HL-60 (cell line): ENCODE data around the gene SCO2.

Source experiments
- DNase-seq, 2 experiments: peaks; one replicate each; pipeline ENCODE4 v3.0.0-alpha.2; 2010 to 2020; ENCODE audit warnings: low read depth in 1 of 2, low spot score in 1 of 2
- H3K27ac ChIP-seq: fragments of 250-450 bp; sonication (Bioruptor Pico); replicated peaks from 2 replicates; pipeline ENCODE4 v1.5.1; 2020; ENCODE audit warnings: mild to moderate bottlenecking, moderate library complexity
- H3K27me3 ChIP-seq: fragments of 250-450 bp; sonication (Bioruptor Pico); 2 replicates; pipeline ENCODE4 v1.5.1; 2021; ENCODE audit warnings: mild to moderate bottlenecking, moderate library complexity; ENCODE audit not compliant: insufficient read depth, poor library complexity, severe bottlenecking
- H3K4me3 ChIP-seq: replicated peaks from 2 replicates; pipeline ENCODE4 v1.5.1; 2011; ENCODE audit warnings: mild to moderate bottlenecking, control low read depth, low read length; ENCODE audit not compliant: insufficient read depth
- CTCF ChIP-seq: IDR thresholded peaks from one replicate; pipeline ENCODE4 v1.5.1; 2011; ENCODE audit warnings: low read length, control low read depth, inconsistent platforms; ENCODE audit not compliant: insufficient read depth
- GABPA ChIP-seq: IDR thresholded peaks from 2 replicates; pipeline ENCODE4 v1.6.1; 2012; ENCODE audit warnings: low read depth
- POLR2AphosphoS5 ChIP-seq: IDR thresholded peaks from 2 replicates; pipeline ENCODE4 v1.6.1; 2012; ENCODE audit warnings: low read depth
- REST ChIP-seq: IDR thresholded peaks from 2 replicates; pipeline ENCODE4 v1.6.1; 2012; ENCODE audit warnings: low read depth; ENCODE audit not compliant: insufficient replicate concordance
- SPI1 ChIP-seq: IDR thresholded peaks from 2 replicates; pipeline ENCODE4 v1.6.1; 2012; ENCODE audit warnings: low read depth, mild to moderate bottlenecking, borderline replicate concordance

SCO2 gene

DNA sequence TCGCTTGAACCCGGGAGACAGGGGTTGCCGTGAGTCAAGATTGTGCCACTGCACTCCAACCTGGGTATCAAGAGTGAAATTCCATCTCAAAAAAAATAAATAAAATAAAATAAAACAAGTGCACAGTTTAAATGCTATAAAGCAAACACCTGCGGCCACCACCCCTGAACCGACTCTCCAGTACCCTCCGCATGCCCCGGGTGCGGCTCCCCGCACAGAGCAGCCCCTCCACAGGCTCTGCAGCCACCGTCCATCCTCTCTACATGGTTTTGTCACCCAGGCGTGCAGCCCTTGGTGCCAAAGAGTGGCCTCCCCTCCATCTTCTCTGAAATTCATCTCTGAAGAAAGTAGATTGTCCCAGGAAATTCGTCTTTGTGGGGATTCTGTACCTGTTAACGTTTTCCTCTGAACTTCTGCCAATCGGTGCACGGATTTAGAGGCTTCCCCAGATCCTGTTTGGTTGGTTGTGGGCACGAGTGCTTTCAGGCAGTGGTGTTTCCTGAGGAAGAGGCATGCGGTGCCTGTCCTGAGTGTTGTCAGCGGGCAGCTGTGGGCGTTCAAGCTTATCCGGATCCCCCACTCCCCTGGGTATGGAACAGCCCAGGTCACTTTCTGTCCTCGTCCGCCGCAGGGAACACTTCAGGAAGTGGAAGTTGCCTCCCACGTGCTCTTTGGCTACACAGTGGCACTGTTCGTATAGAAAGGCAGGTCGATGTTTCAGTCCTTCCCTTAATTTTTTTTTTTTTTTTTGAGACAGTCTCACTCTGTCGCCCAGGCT, 34.7 kb downstream of the SCO2 start:
- H3K27me3 ChIP-seq, result no peaks in the 10 kb centered on the region
- no peak overlapping the region for H3K27ac ChIP-seq
- TF ChIP-seq SPI1 (peak; percentile 42; the same call in 1 of the 2 replicates), CTCF (no peak)
- DNase-seq, result peak in 1 of 2 experiments; percentile 53
- no peak overlapping the region for H3K4me3 ChIP-seq

DNA sequence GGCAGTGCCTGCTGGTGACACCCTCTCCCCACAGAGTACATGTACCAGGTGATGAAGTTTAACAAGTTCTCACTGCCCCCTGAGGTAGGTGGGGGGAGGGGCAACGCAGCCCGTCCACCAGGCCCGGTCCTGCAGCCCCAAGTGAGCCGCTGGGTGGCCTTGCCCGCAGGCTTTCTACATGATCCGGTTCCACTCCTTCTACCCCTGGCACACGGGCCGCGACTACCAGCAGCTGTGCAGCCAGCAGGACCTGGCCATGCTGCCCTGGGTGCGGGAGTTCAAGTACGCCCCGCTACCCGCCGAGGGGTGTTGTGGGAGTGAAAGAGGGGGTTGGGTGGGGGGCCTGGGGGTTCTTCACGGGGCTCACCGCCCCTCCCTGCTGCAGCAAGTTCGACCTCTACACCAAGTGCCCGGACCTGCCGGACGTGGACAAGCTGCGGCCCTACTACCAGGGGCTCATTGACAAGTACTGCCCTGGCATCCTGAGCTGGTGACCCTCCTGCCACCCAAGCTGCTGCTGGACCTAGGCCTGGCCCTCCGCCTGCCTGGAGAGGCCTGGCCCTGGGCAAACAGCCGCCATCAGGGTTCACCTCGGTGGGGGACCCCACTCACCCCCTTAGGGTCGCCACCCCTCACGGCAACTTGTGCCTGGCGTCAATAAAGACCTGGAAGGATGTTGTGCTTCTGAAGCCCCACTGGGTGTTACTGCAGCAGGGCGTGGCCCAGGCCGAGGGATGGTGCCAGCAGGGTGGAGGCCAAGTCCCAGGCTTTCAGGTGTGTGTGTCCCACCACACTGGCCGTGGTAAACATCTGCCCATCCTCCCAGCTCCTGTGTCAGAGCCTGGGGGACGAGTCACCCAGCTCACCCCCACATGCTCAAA, 35.8 kb downstream of the SCO2 start:
- H3K27me3 ChIP-seq, result no peaks in the 10 kb centered on the region
- no peak overlapping the region for H3K4me3 ChIP-seq
- TF ChIP-seq SPI1 (no peak), GABPA (no peak), POLR2AphosphoS5 (no peak)
- DNase-seq, result no peak
- H3K27ac ChIP-seq, result no peak overlapping the region

GRCh38 chr22:50488886-50489285, 36.5 kb downstream of the SCO2 start:
- Histone ChIP-seq H3K4me3 (no peak overlapping the region), H3K27ac (no peak overlapping the region), H3K27me3 (no peaks in the 10 kb centered on the region)
- TF ChIP-seq SPI1 (no peak), POLR2AphosphoS5 (no peak), CTCF (no peak), GABPA (no peak), REST (no peak)
- DNase-seq, result no peak

- Histone ChIP-seq H3K4me3 (no peak overlapping the region), H3K27me3 (no peaks in the 10 kb centered on the region)
- no peak for TF ChIP-seq REST
Observed at GRCh38 chr22:50488006-50488677, 37.3 kb downstream of the SCO2 start.

More at GRCh38 chr22:50488006-50488677, 37.3 kb downstream of the SCO2 start:
- H3K27ac ChIP-seq, result no peak overlapping the region
- DNase-seq, result no peak
